Esophagus squamous epithelium (tissue), 4 donors: ENCODE results near the gene SIK3.
"Not testable (repeated sequence)": the region's sequence is repeated elsewhere in the genome, so short reads cannot be mapped to it uniquely, and the experiment has no call there.

Source experiments
- POLR2A ChIP-seq, 4 donors: fragments of 450-650 bp; IDR thresholded peaks; one replicate each; pipeline ENCODE4 v1.6.1; 2017; ENCODE audit warnings: antibody characterized with exemption in 4 of 4, mild to moderate bottlenecking in 4 of 4, moderate library complexity in 3 of 4
- TF ChIP-seq, protein P1 (sequence below), 6 experiments: fragments of 450-650 bp in 4 of 6; fragments of 200-600 bp in 2 of 6; sonication (generic) in 2 of 6; IDR thresholded peaks; one replicate each; pipeline ENCODE4 v1.5.1; 2016 to 2019; ENCODE audit warnings: antibody characterized with exemption in 6 of 6, mild to moderate bottlenecking in 4 of 6, moderate library complexity in 4 of 6

GRCh38 chr11:117112939-117113338, 14.7 kb upstream of the SIK3 start:
- TF ChIP-seq, protein P1, sequence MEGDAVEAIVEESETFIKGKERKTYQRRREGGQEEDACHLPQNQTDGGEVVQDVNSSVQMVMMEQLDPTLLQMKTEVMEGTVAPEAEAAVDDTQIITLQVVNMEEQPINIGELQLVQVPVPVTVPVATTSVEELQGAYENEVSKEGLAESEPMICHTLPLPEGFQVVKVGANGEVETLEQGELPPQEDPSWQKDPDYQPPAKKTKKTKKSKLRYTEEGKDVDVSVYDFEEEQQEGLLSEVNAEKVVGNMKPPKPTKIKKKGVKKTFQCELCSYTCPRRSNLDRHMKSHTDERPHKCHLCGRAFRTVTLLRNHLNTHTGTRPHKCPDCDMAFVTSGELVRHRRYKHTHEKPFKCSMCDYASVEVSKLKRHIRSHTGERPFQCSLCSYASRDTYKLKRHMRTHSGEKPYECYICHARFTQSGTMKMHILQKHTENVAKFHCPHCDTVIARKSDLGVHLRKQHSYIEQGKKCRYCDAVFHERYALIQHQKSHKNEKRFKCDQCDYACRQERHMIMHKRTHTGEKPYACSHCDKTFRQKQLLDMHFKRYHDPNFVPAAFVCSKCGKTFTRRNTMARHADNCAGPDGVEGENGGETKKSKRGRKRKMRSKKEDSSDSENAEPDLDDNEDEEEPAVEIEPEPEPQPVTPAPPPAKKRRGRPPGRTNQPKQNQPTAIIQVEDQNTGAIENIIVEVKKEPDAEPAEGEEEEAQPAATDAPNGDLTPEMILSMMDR (IDR thresholded peaks at IDR 0.05): not testable (repeated sequence)
- TF ChIP-seq POLR2A (IDR thresholded peaks at IDR 0.05): not testable (repeated sequence)
